Measurements from ENCODE around the gene GYS1. TPM values are rescaled to one million over a fixed set of nuclear protein-coding genes. Genes with fewer than 3 reads are reported as not detected.

GYS1 gene
- total and polyA plus RNA-seq, 2 experiments from 2014 or later = 15.9 to 28.9 TPM

GRCh38 chr19:48988286-48988685 is 4.8 kb downstream of the GYS1 start:
- no peak overlapping the region for H3K4me3 Mint-ChIP-seq
- Histone ChIP-seq H3K4me2 (no peak overlapping the region), H3K27ac (ENCODE audit: low read depth) (no peak overlapping the region), H3K9me2 (ENCODE audit: insufficient read depth) (no peaks in the 10 kb centered on the region), H3K4me3 (no peak overlapping the region), H3K4me1 (ENCODE audit: insufficient read depth) (peaks cover 7% of the 10 kb centered on the region; the same call in 1 of the 2 replicates), H3K79me2 (replicated peaks; ENCODE audit: insufficient read depth) (peaks cover 15% of the 10 kb centered on the region; the same call in 1 of the 2 replicates), H4K20me1 (replicated peaks; ENCODE audit: insufficient read depth) (peaks cover 10% of the 10 kb centered on the region), H2AFZ (no peak overlapping the region), H3K27me3 (ENCODE audit: insufficient read depth) (no peaks in the 10 kb centered on the region), H3K36me3 (ENCODE audit: insufficient read depth) (peaks cover 6% of the 10 kb centered on the region), H3F3A (replicated peaks; ENCODE audit: low read depth) (0 out of 2 replicates have a peak, but pooled peaks cover 3% of the 10 kb centered on the region)
- no peaks in the 10 kb centered on the region for H3K9me3 Mint-ChIP-seq
- ATAC-seq (no peak), DNase-seq (ENCODE audit: low spot score) (no peak)
- peaks cover 5% of the 10 kb centered on the region for H3K27me3 Mint-ChIP-seq (ENCODE audit: insufficient read depth, low read depth, poor library complexity)
- H3K27ac Mint-ChIP-seq = no peak overlapping the region
- peaks cover 13% of the 10 kb centered on the region; the same call in 2 of the 3 replicates for H3K4me1 Mint-ChIP-seq
- no peak for TF ChIP-seq JUNB (IDR thresholded peaks at IDR 0.05; ENCODE audit: unreplicated experiment)
- TF ChIP-seq ETS1 (IDR thresholded peaks at IDR 0.05) = no peak
- TF ChIP-seq ZNF462 (CRISPR knock-in tag; IDR thresholded peaks at IDR 0.05) = no peak
- TF ChIP-seq EZH2 (IDR thresholded peaks at IDR 0.05; ENCODE audit: low read depth, unreplicated experiment) = no peak
- TF ChIP-seq EZH2phosphoT487 (IDR thresholded peaks at IDR 0.05; ENCODE audit: unreplicated experiment) = no peak
- no peak for TF ChIP-seq POLR2AphosphoS5 (IDR thresholded peaks at IDR 0.05; ENCODE audit: low read depth)
- no peak for TF ChIP-seq REST (IDR thresholded peaks at IDR 0.05; ENCODE audit: unreplicated experiment)
- no peak for TF ChIP-seq ZNF114 (CRISPR knock-in tag; IDR thresholded peaks at IDR 0.05)
- TF ChIP-seq STAT1 (IDR thresholded peaks at IDR 0.05; ENCODE audit: unreplicated experiment) = no peak
- TF ChIP-seq NANOG (IDR thresholded peaks at IDR 0.05; ENCODE audit: borderline replicate concordance) = no peak
- TF ChIP-seq CREB1 (CRISPR knock-in tag; IDR thresholded peaks at IDR 0.05; ENCODE audit: low read depth) = no peak
- no peak for TF ChIP-seq CTCF (conservative IDR thresholded peaks at IDR 0.05; ENCODE audit: low read depth in 2 of 2)
- no peak for TF ChIP-seq ZNF331 (CRISPR knock-in tag; IDR thresholded peaks at IDR 0.05; ENCODE audit: low read depth)
- peaks cover 53% of the 10 kb centered on the region for H3K36me3 Mint-ChIP-seq (ENCODE audit: low read depth)
